ENCODE measurements around the gene CPNE7.

Gene CPNE7

GRCh38 chr16:89538286-89538685, 37.3 kb upstream of the CPNE7 start:
- no peaks in the 10 kb centered on the region for H4K20me1 ChIP-seq (ENCODE audit: insufficient read depth)
- no peaks in the 10 kb centered on the region for H3K27me3 ChIP-seq (ENCODE audit: insufficient read depth, low read depth)
- H3K9ac ChIP-seq = no peak overlapping the region
- no peak for TF ChIP-seq CTCF (conservative IDR thresholded peaks at IDR 0.05; ENCODE audit: low read depth, low read length)
- no peaks in the 10 kb centered on the region; the same call in 1 of the 2 replicates for H3K79me2 ChIP-seq (ENCODE audit: insufficient read depth, low read depth)
- H3K4me3 ChIP-seq (IDR thresholded peaks at IDR 0.05; ENCODE audit: insufficient read depth, low read depth, low read length) = no peak overlapping the region
- H3K27ac ChIP-seq = no peak overlapping the region
- no peak overlapping the region for H2AFZ ChIP-seq (ENCODE audit: low read depth)
- H3K36me3 ChIP-seq (ENCODE audit: insufficient read depth) = no peaks in the 10 kb centered on the region; the same call in 1 of the 2 replicates
- no peaks in the 10 kb centered on the region for H3K4me1 ChIP-seq (ENCODE audit: low read depth, poor library complexity, severe bottlenecking)
- no peak overlapping the region for H3K4me2 ChIP-seq

GRCh38 chr16:89540557-89540956, 35.0 kb upstream of the CPNE7 start:
- Histone ChIP-seq H4K20me1 (ENCODE audit: insufficient read depth) (no peaks in the 10 kb centered on the region), H3K79me2 (ENCODE audit: insufficient read depth, low read depth) (no peaks in the 10 kb centered on the region), H2AFZ (ENCODE audit: low read depth) (no peak overlapping the region), H3K27ac (no peak overlapping the region), H3K4me2 (no peak overlapping the region), H3K9ac (no peak overlapping the region), H3K4me1 (ENCODE audit: low read depth, poor library complexity, severe bottlenecking) (no peaks in the 10 kb centered on the region), H3K27me3 (ENCODE audit: insufficient read depth, low read depth) (no peaks in the 10 kb centered on the region), H3K4me3 (IDR thresholded peaks at IDR 0.05; ENCODE audit: insufficient read depth, low read depth, low read length) (no peak overlapping the region), H3K36me3 (ENCODE audit: insufficient read depth) (no peaks in the 10 kb centered on the region; the same call in 1 of the 2 replicates)
- no peak for TF ChIP-seq CTCF (conservative IDR thresholded peaks at IDR 0.05; ENCODE audit: low read depth, low read length)

GRCh38 chr16:89541792-89542191, 33.8 kb upstream of the CPNE7 start:
- Histone ChIP-seq H3K36me3 (ENCODE audit: insufficient read depth) (no peaks in the 10 kb centered on the region), H3K4me3 (IDR thresholded peaks at IDR 0.05; ENCODE audit: insufficient read depth, low read depth, low read length) (no peak overlapping the region)

GRCh38 chr16:89544113-89544512, 31.4 kb upstream of the CPNE7 start:
- Histone ChIP-seq H3K4me3 (IDR thresholded peaks at IDR 0.05; ENCODE audit: insufficient read depth, low read depth, low read length) (no peak overlapping the region), H3K9ac (no peak overlapping the region), H3K36me3 (ENCODE audit: insufficient read depth) (no peaks in the 10 kb centered on the region), H3K27me3 (ENCODE audit: insufficient read depth, low read depth) (no peaks in the 10 kb centered on the region), H3K4me1 (ENCODE audit: low read depth, poor library complexity, severe bottlenecking) (no peaks in the 10 kb centered on the region), H3K4me2 (no peak overlapping the region), H3K27ac (no peak overlapping the region), H4K20me1 (ENCODE audit: insufficient read depth) (no peaks in the 10 kb centered on the region), H3K79me2 (ENCODE audit: insufficient read depth, low read depth) (no peaks in the 10 kb centered on the region), H2AFZ (ENCODE audit: low read depth) (no peak overlapping the region)
- no peak for TF ChIP-seq CTCF (conservative IDR thresholded peaks at IDR 0.05; ENCODE audit: low read depth, low read length)

More at GRCh38 chr16:89541792-89542191, 33.8 kb upstream of the CPNE7 start:
- Histone ChIP-seq H3K4me2 (no peak overlapping the region), H3K27me3 (ENCODE audit: insufficient read depth, low read depth) (no peaks in the 10 kb centered on the region), H3K4me1 (ENCODE audit: low read depth, poor library complexity, severe bottlenecking) (no peaks in the 10 kb centered on the region), H3K9ac (no peak overlapping the region), H4K20me1 (ENCODE audit: insufficient read depth) (no peaks in the 10 kb centered on the region), H3K79me2 (ENCODE audit: insufficient read depth, low read depth) (no peaks in the 10 kb centered on the region), H2AFZ (ENCODE audit: low read depth) (no peak overlapping the region), H3K27ac (no peak overlapping the region)
- TF ChIP-seq CTCF (conservative IDR thresholded peaks at IDR 0.05; ENCODE audit: low read depth, low read length) = no peak
